ENCODE measurements around the gene PLPPR1.

DNA sequence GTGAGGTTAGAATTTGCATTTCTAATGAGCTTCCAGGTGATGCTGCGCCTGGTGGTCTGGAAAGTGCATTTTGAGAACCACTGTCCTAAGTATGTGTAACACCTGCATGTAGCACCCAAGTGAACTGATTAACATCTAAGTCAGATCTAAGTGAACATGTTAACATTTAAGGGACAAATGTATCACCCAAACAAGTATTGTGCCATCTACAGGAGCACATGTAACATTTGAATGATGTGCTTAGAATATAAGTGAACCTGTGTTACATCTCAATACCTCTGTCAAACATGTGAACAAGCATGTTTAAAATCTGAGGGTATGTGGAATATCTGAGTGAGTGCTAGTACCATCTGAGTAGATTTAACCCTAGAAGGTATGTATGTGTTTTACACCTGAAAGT, 68.7 kb downstream of the PLPPR1 start:
- TF ChIP-seq, protein P1, sequence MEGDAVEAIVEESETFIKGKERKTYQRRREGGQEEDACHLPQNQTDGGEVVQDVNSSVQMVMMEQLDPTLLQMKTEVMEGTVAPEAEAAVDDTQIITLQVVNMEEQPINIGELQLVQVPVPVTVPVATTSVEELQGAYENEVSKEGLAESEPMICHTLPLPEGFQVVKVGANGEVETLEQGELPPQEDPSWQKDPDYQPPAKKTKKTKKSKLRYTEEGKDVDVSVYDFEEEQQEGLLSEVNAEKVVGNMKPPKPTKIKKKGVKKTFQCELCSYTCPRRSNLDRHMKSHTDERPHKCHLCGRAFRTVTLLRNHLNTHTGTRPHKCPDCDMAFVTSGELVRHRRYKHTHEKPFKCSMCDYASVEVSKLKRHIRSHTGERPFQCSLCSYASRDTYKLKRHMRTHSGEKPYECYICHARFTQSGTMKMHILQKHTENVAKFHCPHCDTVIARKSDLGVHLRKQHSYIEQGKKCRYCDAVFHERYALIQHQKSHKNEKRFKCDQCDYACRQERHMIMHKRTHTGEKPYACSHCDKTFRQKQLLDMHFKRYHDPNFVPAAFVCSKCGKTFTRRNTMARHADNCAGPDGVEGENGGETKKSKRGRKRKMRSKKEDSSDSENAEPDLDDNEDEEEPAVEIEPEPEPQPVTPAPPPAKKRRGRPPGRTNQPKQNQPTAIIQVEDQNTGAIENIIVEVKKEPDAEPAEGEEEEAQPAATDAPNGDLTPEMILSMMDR (IDR thresholded peaks at IDR 0.05 in 8 of 11, conservative IDR thresholded peaks at IDR 0.05 in 3 of 11): no peak
- TF ChIP-seq POLR2A (IDR thresholded peaks at IDR 0.05): no peak
